Measurements from ENCODE around the gene ADAM33. TPM values are rescaled to one million over a fixed set of nuclear protein-coding genes. Genes with fewer than 3 reads are reported as not detected.

ADAM33 gene
- total RNA-seq, 1 experiment from 2014 or later: not detected

- no peaks in the 10 kb centered on the region for H3K4me1 Mint-ChIP-seq (ENCODE audit: low read depth, unreplicated experiment)
- no peaks in the 10 kb centered on the region for H3K36me3 Mint-ChIP-seq (ENCODE audit: insufficient read depth, unreplicated experiment)
- peaks cover 3% of the 10 kb centered on the region for H3K27me3 Mint-ChIP-seq (ENCODE audit: unreplicated experiment)
- CTCF ChIA-PET: no interaction called here
- no peak for DNase-seq
- TF ChIP-seq, protein P1, sequence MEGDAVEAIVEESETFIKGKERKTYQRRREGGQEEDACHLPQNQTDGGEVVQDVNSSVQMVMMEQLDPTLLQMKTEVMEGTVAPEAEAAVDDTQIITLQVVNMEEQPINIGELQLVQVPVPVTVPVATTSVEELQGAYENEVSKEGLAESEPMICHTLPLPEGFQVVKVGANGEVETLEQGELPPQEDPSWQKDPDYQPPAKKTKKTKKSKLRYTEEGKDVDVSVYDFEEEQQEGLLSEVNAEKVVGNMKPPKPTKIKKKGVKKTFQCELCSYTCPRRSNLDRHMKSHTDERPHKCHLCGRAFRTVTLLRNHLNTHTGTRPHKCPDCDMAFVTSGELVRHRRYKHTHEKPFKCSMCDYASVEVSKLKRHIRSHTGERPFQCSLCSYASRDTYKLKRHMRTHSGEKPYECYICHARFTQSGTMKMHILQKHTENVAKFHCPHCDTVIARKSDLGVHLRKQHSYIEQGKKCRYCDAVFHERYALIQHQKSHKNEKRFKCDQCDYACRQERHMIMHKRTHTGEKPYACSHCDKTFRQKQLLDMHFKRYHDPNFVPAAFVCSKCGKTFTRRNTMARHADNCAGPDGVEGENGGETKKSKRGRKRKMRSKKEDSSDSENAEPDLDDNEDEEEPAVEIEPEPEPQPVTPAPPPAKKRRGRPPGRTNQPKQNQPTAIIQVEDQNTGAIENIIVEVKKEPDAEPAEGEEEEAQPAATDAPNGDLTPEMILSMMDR (IDR thresholded peaks at IDR 0.05; ENCODE audit: unreplicated experiment): no peak
- no peak overlapping the region for H3K27ac Mint-ChIP-seq (ENCODE audit: unreplicated experiment)
- intact Hi-C loops (cut with micrococcal nuclease; ENCODE audit: unreplicated experiment): no loop called here
- BruUV-seq (replicated peaks): no TSS peak
- no peaks in the 10 kb centered on the region for H3K9me3 Mint-ChIP-seq (ENCODE audit: low read depth, unreplicated experiment)
- H3K4me3 Mint-ChIP-seq (ENCODE audit: low read depth, unreplicated experiment): no peak overlapping the region
Measured at GRCh38 chr20:3648951-3649350, 32.9 kb downstream of the ADAM33 start.

- H3K9me3 Mint-ChIP-seq (ENCODE audit: low read depth, unreplicated experiment): no peaks in the 10 kb centered on the region
- H3K4me1 Mint-ChIP-seq (ENCODE audit: low read depth, unreplicated experiment): no peaks in the 10 kb centered on the region
- no TSS peak for BruUV-seq (replicated peaks)
- no peak overlapping the region for H3K27ac Mint-ChIP-seq (ENCODE audit: unreplicated experiment)
- CTCF ChIA-PET: interaction anchor here (0.6 kb wide), 1 partner anchor 673 kb away, joined by 6 read pairs; no protein-coding TSS in a partner anchor
- intact Hi-C loops (cut with micrococcal nuclease; ENCODE audit: unreplicated experiment): no loop called here
- H3K36me3 Mint-ChIP-seq (ENCODE audit: insufficient read depth, unreplicated experiment): peaks cover 2% of the 10 kb centered on the region
- no peaks in the 10 kb centered on the region for H3K27me3 Mint-ChIP-seq (ENCODE audit: unreplicated experiment)
- no peak overlapping the region for H3K4me3 Mint-ChIP-seq (ENCODE audit: low read depth, unreplicated experiment)
- DNase-seq: no peak
- TF ChIP-seq, protein P1 (IDR thresholded peaks at IDR 0.05; ENCODE audit: unreplicated experiment): no peak
Measured at GRCh38 chr20:3647473-3647872, 34.3 kb downstream of the ADAM33 start.

- H3K9me3 Mint-ChIP-seq (ENCODE audit: low read depth, unreplicated experiment): no peaks in the 10 kb centered on the region
- no peaks in the 10 kb centered on the region for H3K27me3 Mint-ChIP-seq (ENCODE audit: unreplicated experiment)
- BruUV-seq (replicated peaks): no TSS peak
- CTCF ChIA-PET: no interaction called here
- H3K27ac Mint-ChIP-seq (ENCODE audit: unreplicated experiment): no peak overlapping the region
- no peaks in the 10 kb centered on the region for H3K4me1 Mint-ChIP-seq (ENCODE audit: low read depth, unreplicated experiment)
- intact Hi-C loops (cut with micrococcal nuclease; ENCODE audit: unreplicated experiment): no loop called here
- TF ChIP-seq, protein P1 (IDR thresholded peaks at IDR 0.05; ENCODE audit: unreplicated experiment): no peak
- no peak for DNase-seq
- no peak overlapping the region for H3K4me3 Mint-ChIP-seq (ENCODE audit: low read depth, unreplicated experiment)
- peaks cover 6% of the 10 kb centered on the region for H3K36me3 Mint-ChIP-seq (ENCODE audit: insufficient read depth, unreplicated experiment)
Measured at GRCh38 chr20:3646651-3647050, 35.2 kb downstream of the ADAM33 start.

- BruUV-seq (replicated peaks): no TSS peak
- intact Hi-C loops (cut with micrococcal nuclease; ENCODE audit: unreplicated experiment): no loop called here
- no peak for DNase-seq
- Mint-ChIP-seq H3K27me3 (ENCODE audit: unreplicated experiment) (no peaks in the 10 kb centered on the region), H3K36me3 (ENCODE audit: insufficient read depth, unreplicated experiment) (peaks cover 6% of the 10 kb centered on the region), H3K9me3 (ENCODE audit: low read depth, unreplicated experiment) (no peaks in the 10 kb centered on the region), H3K27ac (ENCODE audit: unreplicated experiment) (no peak overlapping the region), H3K4me3 (ENCODE audit: low read depth, unreplicated experiment) (no peak overlapping the region), H3K4me1 (ENCODE audit: low read depth, unreplicated experiment) (no peaks in the 10 kb centered on the region)
- TF ChIP-seq, protein P1 (IDR thresholded peaks at IDR 0.05; ENCODE audit: unreplicated experiment): no peak
- CTCF ChIA-PET: interaction anchor here (0.7 kb wide), 1 partner anchor 64 kb away, joined by 3 read pairs; no protein-coding TSS in a partner anchor
Measured at GRCh38 chr20:3646067-3646440, 35.8 kb downstream of the ADAM33 start.
